HepG2 (cell line): Measurements from ENCODE around the gene PRELP. TPM values are rescaled to one million over a fixed set of nuclear protein-coding genes. Genes with fewer than 3 reads are reported as not detected.

ENCODE experiments used
- polyA plus RNA-seq, 8 experiments: library from polyadenylated mRNA; depleted of rRNA in 3 of 8; stranded (reverse) in 7 of 8; unstranded in 1 of 8; fragments of >200 nt; fragmentation: Illumina TruSeq in 4 of 8; extraction: Trizol in 4 of 8; gene quantifications; 2 replicates each; pipeline versions ENCODE4 v1.2.1 to v1.2.3, GENCODE V29; 2011 to 2016; ENCODE audit warnings: low read depth in 4 of 8, missing spikeins in 1 of 8, mixed read lengths in 1 of 8; ENCODE audit not compliant: insufficient read depth in 1 of 8
- total RNA-seq, 5 experiments: library from RNA; depleted of rRNA; stranded (reverse); fragments of >200 nt; fragmentation: Illumina TruSeq; extraction: Trizol; gene quantifications; 2 replicates each; pipeline ENCODE4 v1.2.3, GENCODE V29; 2016; ENCODE audit warnings: low read depth in 1 of 5

The PRELP gene
- total and polyA plus RNA-seq, 2 of the 13 experiments (the other 11 are each of a cell fraction or from before 2014, with no cell fraction given): not detected

Other genes starting within 250 kb of the PRELP start
- not detected in 2 replicates for gene CHIT1, start 246.1 kb upstream of the PRELP start, total RNA-seq (2016; rRNA removed; fragmentation: Illumina TruSeq; extraction: Trizol)
- not detected in 2 replicates for gene CHIT1, start 246.1 kb upstream of the PRELP start, polyA plus RNA-seq (2011; rRNA removed)
- gene BTG2, start 170.3 kb upstream of the PRELP start, total RNA-seq (2016; rRNA removed; fragmentation: Illumina TruSeq; extraction: Trizol): 18.3 and 18.7 TPM in 2 replicates
- 13.6 and 16.7 TPM in 2 replicates for gene BTG2, start 170.3 kb upstream of the PRELP start, polyA plus RNA-seq (2011; rRNA removed)
- not detected in 2 replicates for gene FMOD, start 124.7 kb upstream of the PRELP start, total RNA-seq (2016; rRNA removed; fragmentation: Illumina TruSeq; extraction: Trizol)
- gene FMOD, start 124.7 kb upstream of the PRELP start, polyA plus RNA-seq (2011; rRNA removed): 0.04 and 0.08 TPM in 2 replicates
- gene OPTC, start 18.3 kb downstream of the PRELP start, total RNA-seq (2016; rRNA removed; fragmentation: Illumina TruSeq; extraction: Trizol): not detected in 2 replicates
- not detected in 2 replicates for gene OPTC, start 18.3 kb downstream of the PRELP start, polyA plus RNA-seq (2011; rRNA removed)
- 6.2 and 12.4 TPM in 2 replicates for gene ATP2B4, start 151.0 kb downstream of the PRELP start, total RNA-seq (2016; rRNA removed; fragmentation: Illumina TruSeq; extraction: Trizol)
- 9.0 and 9.9 TPM in 2 replicates for gene ATP2B4, start 151.0 kb downstream of the PRELP start, polyA plus RNA-seq (2011; rRNA removed)